SK-N-SH (cell line): Measurements from ENCODE around the gene SRRM1. TPM values are rescaled to one million over a fixed set of nuclear protein-coding genes. Genes with fewer than 3 reads are reported as not detected.

Experiments used
- CTCF ChIA-PET: fragments of 300-600, 350-600 bp; formaldehyde crosslinking; extraction: SDS; loops from one replicate; lab custom pipeline; 2021; lab: Yijun Ruan, JAX
- POLR2A ChIA-PET: fragments of 350-600 bp; sonication (Branson Sonifier 250); formaldehyde crosslinking; extraction: SDS; loops from one replicate; lab custom pipeline; 2020; ENCODE audit warnings: antibody characterized with exemption, inconsistent platforms; lab: Yijun Ruan, JAX
- DNase-seq: peaks from one replicate; pipeline ENCODE4 v3.0.0; 2012
- H2AFZ ChIP-seq: fragments of 200-600 bp; sonication (generic); 2 replicates; pipeline ENCODE4 v1.8.1; 2016; ENCODE audit warnings: antibody characterized with exemption, mild to moderate bottlenecking, low read depth
- H3F3A ChIP-seq: fragments of 200-600 bp; sonication (generic); replicated peaks from 2 replicates; pipeline ENCODE3; 2016; ENCODE audit warnings: antibody characterized with exemption, mild to moderate bottlenecking; ENCODE audit not compliant: insufficient read depth
- H3K27ac ChIP-seq, 2 experiments: fragments of 200-500 bp in 1 of 2; fragments of 200-600 bp in 1 of 2; sonication (Bioruptor generic) in 1 of 2; sonication (generic), shearing (Covaris generic) in 1 of 2; 2 replicates each; pipeline versions ENCODE4 v1.5.1 to v1.6.1; 2014 to 2016; ENCODE audit warnings: low read depth in 2 of 2, inconsistent platforms in 1 of 2, low read length in 1 of 2, mild to moderate bottlenecking in 1 of 2, mixed read lengths in 1 of 2
- H3K27me3 ChIP-seq: fragments of 200-600 bp; sonication (generic), shearing (Covaris generic); 2 replicates; pipeline ENCODE4 v1.6.1; 2016; ENCODE audit warnings: mixed run types; ENCODE audit not compliant: insufficient read depth
- H3K36me3 ChIP-seq, 2 experiments: fragments of 200-500 bp in 1 of 2; fragments of 200-600 bp in 1 of 2; sonication (Bioruptor generic) in 1 of 2; sonication (generic) in 1 of 2; replicated peaks in 1 of 2; 2 replicates each; pipeline versions ENCODE3 to v1.5.1; 2014 to 2016; ENCODE audit warnings: low read length in 1 of 2, mild to moderate bottlenecking in 1 of 2; ENCODE audit not compliant: insufficient read depth in 2 of 2, control insufficient read depth in 1 of 2
- H3K4me1 ChIP-seq, 2 experiments: fragments of 200-500 bp in 1 of 2; fragments of 200-600 bp in 1 of 2; sonication (Bioruptor generic) in 1 of 2; sonication (generic), shearing (Covaris generic) in 1 of 2; 2 replicates each; pipeline versions ENCODE4 v1.5.1 to v1.6.1; 2014 to 2016; ENCODE audit warnings: low read depth in 1 of 2, low read length in 1 of 2, mixed run types in 1 of 2; ENCODE audit not compliant: insufficient read depth in 2 of 2, control insufficient read depth in 1 of 2
- H3K4me2 ChIP-seq: fragments of 200-600 bp; sonication (generic), shearing (Covaris generic); 2 replicates; pipeline ENCODE4 v1.6.1; 2017; ENCODE audit warnings: mixed run types
- H3K4me3 ChIP-seq, 2 experiments: fragments of 200-500 bp in 1 of 2; fragments of 200-600 bp in 1 of 2; sonication (Bioruptor generic) in 1 of 2; sonication (generic), shearing (Covaris generic) in 1 of 2; 2 replicates each; pipeline versions ENCODE4 v1.5.1 to v1.8.1; 2014 to 2016; ENCODE audit warnings: low read depth in 2 of 2, inconsistent platforms in 1 of 2, low read length in 1 of 2, mild to moderate bottlenecking in 1 of 2, mixed read lengths in 1 of 2, moderate library complexity in 1 of 2
- H3K79me2 ChIP-seq: fragments of 200-600 bp; sonication (generic); 2 replicates; pipeline ENCODE4 v1.8.1; 2017; ENCODE audit warnings: mild to moderate bottlenecking; ENCODE audit not compliant: insufficient read depth
- H3K9ac ChIP-seq: fragments of 200-600 bp; sonication (generic); 2 replicates; pipeline ENCODE4 v1.6.1; 2017; ENCODE audit warnings: mixed run types
- H3K9me2 ChIP-seq: fragments of 200-600 bp; sonication (generic); 2 replicates; pipeline ENCODE4 v1.6.1; 2017; ENCODE audit warnings: mixed run types
- H3K9me3 ChIP-seq: fragments of 200-600 bp; sonication (generic); 2 replicates; pipeline ENCODE4 v1.6.1; 2017; ENCODE audit warnings: mixed run types, mild to moderate bottlenecking, moderate library complexity
- H4K20me1 ChIP-seq: fragments of 200-600 bp; sonication (generic); 2 replicates; pipeline ENCODE4 v1.6.1; 2017; ENCODE audit warnings: mild to moderate bottlenecking, mixed run types; ENCODE audit not compliant: insufficient read depth
- EP300 ChIP-seq, 2 experiments: IDR thresholded peaks; 2 replicates each; pipeline versions ENCODE4 v1.4.0 to v1.6.1; 2012; ENCODE audit warnings: borderline replicate concordance in 1 of 2, low read depth in 1 of 2, low read length in 1 of 2
- EZH2phosphoT487 ChIP-seq: fragments of 200-600 bp; sonication (generic); IDR thresholded peaks from 2 replicates; pipeline ENCODE4 v1.6.1; 2017; ENCODE audit warnings: low read depth, mixed run types, mild to moderate bottlenecking, antibody characterized with exemption, moderate library complexity, borderline replicate concordance
- FOSL2 ChIP-seq: IDR thresholded peaks from 2 replicates; pipeline ENCODE4 v1.4.0; 2012; ENCODE audit warnings: low read depth, mild to moderate bottlenecking, moderate library complexity, borderline replicate concordance
- GABPA ChIP-seq: IDR thresholded peaks from 2 replicates; pipeline ENCODE4 v1.4.0; 2012; ENCODE audit warnings: low read depth, mild to moderate bottlenecking
- IRF3 ChIP-seq: fragments of 150-350 bp; IDR thresholded peaks from 2 replicates; pipeline ENCODE4 v1.6.1; 2016; ENCODE audit warnings: mild to moderate bottlenecking, low read depth, low read length
- MAX ChIP-seq: IDR thresholded peaks from 2 replicates; pipeline ENCODE4 v1.4.0; 2012; ENCODE audit warnings: low read depth
- MXI1 ChIP-seq: IDR thresholded peaks from 2 replicates; pipeline ENCODE4 v1.6.1; 2012; ENCODE audit warnings: mild to moderate bottlenecking, low read depth, low read length, improper control_type of control experiment
- NFIC ChIP-seq: IDR thresholded peaks from 2 replicates; pipeline ENCODE4 v1.4.0; 2012; ENCODE audit warnings: borderline replicate concordance
- REST ChIP-seq: IDR thresholded peaks from 2 replicates; pipeline ENCODE4 v1.6.1; 2012; ENCODE audit warnings: mild to moderate bottlenecking, low read depth, low read length, moderate library complexity
- RFX5 ChIP-seq: IDR thresholded peaks from 2 replicates; pipeline ENCODE4 v1.6.1; 2012; ENCODE audit warnings: mild to moderate bottlenecking, improper control_type of control experiment, low read length
- SIN3A ChIP-seq: IDR thresholded peaks from 2 replicates; pipeline ENCODE4 v1.6.1; 2012; ENCODE audit warnings: low read depth, mild to moderate bottlenecking, low read length, moderate library complexity, borderline replicate concordance
- TCF12 ChIP-seq: IDR thresholded peaks from 2 replicates; pipeline ENCODE4 v1.4.0; 2012
- USF2 ChIP-seq: fragments of 150-350 bp; IDR thresholded peaks from 2 replicates; pipeline ENCODE4 v1.6.1; 2017; ENCODE audit warnings: antibody characterized with exemption, low read length, low read depth, borderline replicate concordance
- YY1 ChIP-seq: IDR thresholded peaks from 2 replicates; pipeline ENCODE4 v1.4.0; 2012; ENCODE audit warnings: low read depth, mild to moderate bottlenecking
- ZBTB33 ChIP-seq: IDR thresholded peaks from 2 replicates; pipeline ENCODE4 v1.4.0; 2012; ENCODE audit warnings: low read depth, borderline replicate concordance
- WGBS: methylation state at CpG from one replicate; pipeline ENCODE4 v1.1.6; 2017; ENCODE audit warnings: low lambda C conversion rate; 5-methylcytosine and 5-hydroxymethylcytosine counted together
- polyA plus RNA-seq, 3 experiments: library from polyadenylated mRNA; depleted of rRNA; stranded (reverse); fragments of >200 nt; gene quantifications; 2 replicates each; pipeline ENCODE4 v1.2.3, GENCODE V29; 2012

SRRM1 gene
- polyA plus RNA-seq, 1 of the 3 experiments (the other 2 are of a cell fraction), result 52.3 TPM

- Histone ChIP-seq H3K4me2 (peak overlapping the region; percentile 87), H3F3A (peaks cover 4% of the 10 kb centered on the region), H3K9me2 (no peaks in the 10 kb centered on the region), H3K4me3 (peak overlapping the region; percentile 67 to 93), H4K20me1 (peaks cover 27% of the 10 kb centered on the region), H3K79me2 (peaks cover 46% of the 10 kb centered on the region), H3K27ac (peak overlapping the region; percentile 71 to 100), H3K4me1 (peaks cover 15% of the 10 kb centered on the region in 2 experiments; a peak in 3 of 4 replicates), H3K9me3 (no peaks in the 10 kb centered on the region), H2AFZ (peak overlapping the region; percentile 89; the same call in 1 of the 2 replicates), H3K27me3 (no peaks in the 10 kb centered on the region), H3K9ac (peak overlapping the region; percentile 100), H3K36me3 (peaks cover 15 to 16% of the 10 kb centered on the region in 2 experiments)
- 59% methylated on average over 24 of the region's 24 CpGs for WGBS
- ChIA-PET CTCF (interaction anchor here (1.4 to 2.1 kb wide), 2 partner anchors 189 to 443 kb away, joined by 7 to 8 read pairs; no protein-coding TSS in a partner anchor), POLR2A (no interaction called here)
- no peak for TF ChIP-seq REST
- TF ChIP-seq TCF12, result no peak
- TF ChIP-seq EZH2phosphoT487, result no peak
- no peak for TF ChIP-seq NFIC
- TF ChIP-seq IRF3, result no peak
- TF ChIP-seq FOSL2, result no peak
- no peak for TF ChIP-seq MXI1
- DNase-seq, result peak; percentile 18
These were observed 1.4 kb upstream of the SRRM1 start for GRCh38 chr1:24641646-24642151.

GRCh38 chr1:24643363-24644099 is 429 bp downstream of the SRRM1 start:
- H4K20me1 ChIP-seq, result peaks cover 33% of the 10 kb centered on the region
- CTCF ChIA-PET, result interaction anchor here (0.8 to 2.0 kb wide), 3 partner anchors 13 to 192 kb away, joined by 4 to 7 read pairs (median 5); no protein-coding TSS in a partner anchor
- peaks cover 64% of the 10 kb centered on the region for H3K79me2 ChIP-seq
- no peak for TF ChIP-seq USF2
- peak; percentile 9; the same call in 1 of the 2 replicates for TF ChIP-seq GABPA
- peak in 1 of 2 experiments; percentile 18; a peak in 1 of 4 replicates for TF ChIP-seq EP300 (IDR thresholded peaks at IDR 0.05; ENCODE audit: borderline replicate concordance in 1 of 2, low read depth in 1 of 2, low read length in 1 of 2)
- peak; percentile 90 for TF ChIP-seq YY1
- no peak for TF ChIP-seq RFX5
- TF ChIP-seq ZBTB33, result no peak
- no peak; the same call in 1 of the 2 replicates for TF ChIP-seq MAX
- peak; percentile 17; the same call in 1 of the 2 replicates for TF ChIP-seq SIN3A
- TF ChIP-seq FOSL2, result no peak

More at GRCh38 chr1:24643363-24644099, 429 bp downstream of the SRRM1 start:
- H3K9me3 ChIP-seq, result no peaks in the 10 kb centered on the region
- H3K9ac ChIP-seq, result peak overlapping the region; percentile 93
- peaks cover 14% of the 10 kb centered on the region for H3F3A ChIP-seq
- peak overlapping the region; percentile 84 to 86 for H3K4me3 ChIP-seq
- peaks cover 15% of the 10 kb centered on the region in 2 experiments; a peak in 3 of 4 replicates for H3K4me1 ChIP-seq
- 0% methylated on average over 26 of the region's 53 CpGs for WGBS
- peak overlapping the region; percentile 92 for H3K4me2 ChIP-seq
- no peaks in the 10 kb centered on the region for H3K27me3 ChIP-seq
- peak overlapping the region; percentile 84 to 89 for H3K27ac ChIP-seq
- H3K9me2 ChIP-seq, result no peaks in the 10 kb centered on the region
- peak overlapping the region; percentile 25; the same call in 1 of the 2 replicates for H2AFZ ChIP-seq
- peaks cover 32 to 35% of the 10 kb centered on the region in 2 experiments for H3K36me3 ChIP-seq
- POLR2A ChIA-PET, result interaction anchor here (0.5 kb wide), 1 partner anchor 730 kb away, joined by 3 read pairs; no protein-coding TSS in a partner anchor
- DNase-seq, result peak; percentile 84
